HepG2 (cell line): Measurements from ENCODE around the gene KCNJ5. TPM values are rescaled to one million over a fixed set of nuclear protein-coding genes. Genes with fewer than 3 reads are reported as not detected.

ENCODE experiments used
- ATAC-seq: fragments of 200-7000 bp; cut with Tn5 transposase; 3 replicates; pipeline ENCODE4 v1.9.1; 2020; ENCODE audit warnings: mild to moderate bottlenecking, moderate library complexity
- BruUV-seq: library from RNA; stranded (reverse); fragments of 400-500 nt; replicated peaks from 2 replicates; lab custom pipeline; 2021; lab: Mats Ljungman, UMichigan
- CTCF ChIA-PET: fragments of 300-600 bp; formaldehyde crosslinking; extraction: SDS; loops from one replicate; lab custom pipeline; 2021; ENCODE audit warnings: low total read pairs, inconsistent platforms, low intra/inter-chr PET ratio; lab: Yijun Ruan, JAX
- POLR2A ChIA-PET: fragments of 350-600 bp; sonication (Branson Sonifier 250); formaldehyde crosslinking; loops from one replicate; lab custom pipeline; 2020; ENCODE audit warnings: antibody characterized with exemption, inconsistent platforms; lab: Yijun Ruan, JAX
- DNase-seq: peaks from one replicate; pipeline ENCODE4 v3.0.0-alpha.2; 2015; ENCODE audit warnings: low spot score
- FAIRE-seq: peaks from 3 replicates; lab custom pipeline; 2011; peaks lifted over from hg19 to GRCh38; lab: Jason Lieb, UNC
- H2AFZ ChIP-seq: one replicate; pipeline ENCODE4 v1.6.1; 2011; ENCODE audit warnings: low read length, inconsistent platforms
- H3K27ac ChIP-seq: fragments of 300-600 bp; 3 replicates; pipeline ENCODE4 v1.8.0; 2011; ENCODE audit warnings: mixed run types, mild to moderate bottlenecking, mixed read lengths, low read length, inconsistent platforms; ENCODE audit not compliant: insufficient read depth; ENCODE audit errors: extremely low read length
- H3K27me3 ChIP-seq, 2 experiments: fragments of 200-600 bp in 1 of 2; 2 replicates in 1 of 2; 3 replicates in 1 of 2; pipeline versions ENCODE4 v1.6.0 to v1.8.0; 2011; ENCODE audit warnings: low read length in 2 of 2, mild to moderate bottlenecking in 2 of 2, moderate library complexity in 2 of 2, inconsistent platforms in 1 of 2; ENCODE audit not compliant: insufficient read depth in 2 of 2, control insufficient read depth in 1 of 2
- H3K36me3 ChIP-seq, 2 experiments: fragments of 200-600 bp in 1 of 2; replicated peaks in 1 of 2; 2 replicates in 1 of 2; 3 replicates in 1 of 2; pipeline versions ENCODE4 v1.5.1 to v1.8.0; 2011; ENCODE audit warnings: low read length in 2 of 2, inconsistent platforms in 1 of 2; ENCODE audit not compliant: insufficient read depth in 2 of 2, control insufficient read depth in 1 of 2
- H3K4me1 ChIP-seq: 2 replicates; pipeline ENCODE4 v1.5.1; 2012; ENCODE audit warnings: low read length, inconsistent platforms; ENCODE audit not compliant: insufficient read depth
- H3K4me2 ChIP-seq: 2 replicates; pipeline ENCODE4 v1.6.0; 2011; ENCODE audit warnings: low read depth, low read length, inconsistent platforms
- H3K4me3 ChIP-seq, 3 experiments: fragments of 200-600 bp in 1 of 3; sonication (generic), shearing (Covaris generic) in 1 of 3; replicated peaks in 1 of 3; 2 replicates each; pipeline ENCODE4 v1.5.1; 2011 to 2016; ENCODE audit warnings: low read length in 3 of 3, inconsistent platforms in 2 of 3, low read depth in 2 of 3, mild to moderate bottlenecking in 2 of 3, control low read depth in 1 of 3, mixed read lengths in 1 of 3; ENCODE audit not compliant: insufficient read depth in 1 of 3
- H3K79me2 ChIP-seq: one replicate; pipeline ENCODE4 v1.6.1; 2011; ENCODE audit warnings: low read length, inconsistent platforms; ENCODE audit not compliant: insufficient read depth
- H3K9ac ChIP-seq: 2 replicates; pipeline ENCODE4 v1.6.0; 2011; ENCODE audit warnings: mild to moderate bottlenecking, low read depth, low read length, inconsistent platforms; ENCODE audit not compliant: insufficient read depth
- H3K9me3 ChIP-seq: 2 replicates; pipeline ENCODE4 v1.5.1; 2012; ENCODE audit warnings: mild to moderate bottlenecking, low read length
- H4K20me1 ChIP-seq: 2 replicates; pipeline ENCODE4 v1.6.0; 2011; ENCODE audit warnings: inconsistent platforms, mild to moderate bottlenecking, low read length, moderate library complexity; ENCODE audit not compliant: insufficient read depth
- FOXP1 ChIP-seq, 2 experiments: fragments of 450-650 bp in 1 of 2; IDR thresholded peaks; 2 replicates each; pipeline ENCODE4 v1.6.1; 2017 to 2018; ENCODE audit warnings: antibody characterized with exemption in 1 of 2
- KAT2B ChIP-seq: fragments of 150-350 bp; IDR thresholded peaks from 2 replicates; pipeline ENCODE4 v1.6.1; 2014; ENCODE audit warnings: low read depth, low read length, borderline replicate concordance
- ZBTB38 ChIP-seq: sonication (generic); formaldehyde crosslinking; IDR thresholded peaks from 2 replicates; pipeline ENCODE4 v1.5.1; 2020; ENCODE audit warnings: mild to moderate bottlenecking, missing genetic modification reagents
- ZFP90 ChIP-seq: sonication (generic); formaldehyde crosslinking; IDR thresholded peaks from 2 replicates; pipeline ENCODE4 v1.8.0; 2022; ENCODE audit warnings: missing genetic modification reagents, mild to moderate bottlenecking, inconsistent platforms, borderline replicate concordance
- ZNF614 ChIP-seq: IDR thresholded peaks from 2 replicates; pipeline ENCODE4 v1.6.1; 2018; ENCODE audit warnings: missing biosample characterization, missing genetic modification reagents, inconsistent platforms, borderline replicate concordance
- WGBS: methylation state at CpG from one replicate; pipeline ENCODE4 v1.1.6; 2017; ENCODE audit warnings: low lambda C conversion rate; 5-methylcytosine and 5-hydroxymethylcytosine counted together
- in situ Hi-C: cut with HindIII; loops from 2 replicates; pipeline ENCODE4 v1.10.0; 2017; ENCODE audit warnings: low pct_unique_long_range_greater_than_20kb; ENCODE audit not compliant: extremely low pct_ligation_motif_present
- intact Hi-C: fragments of 100-400 bp; cut with micrococcal nuclease; formaldehyde crosslinking; loops from one replicate; pipeline ENCODE4 v1.10.0; 2022; ENCODE audit not compliant: unreplicated experiment
- polyA plus RNA-seq, 8 experiments: library from polyadenylated mRNA; depleted of rRNA in 3 of 8; stranded (reverse) in 7 of 8; unstranded in 1 of 8; fragments of >200 nt; fragmentation: Illumina TruSeq in 4 of 8; extraction: Trizol in 4 of 8; gene quantifications; 2 replicates each; pipeline versions ENCODE4 v1.2.1 to v1.2.3, GENCODE V29; 2011 to 2016; ENCODE audit warnings: low read depth in 4 of 8, missing spikeins in 1 of 8, mixed read lengths in 1 of 8; ENCODE audit not compliant: insufficient read depth in 1 of 8
- total RNA-seq, 5 experiments: library from RNA; depleted of rRNA; stranded (reverse); fragments of >200 nt; fragmentation: Illumina TruSeq; extraction: Trizol; gene quantifications; 2 replicates each; pipeline ENCODE4 v1.2.3, GENCODE V29; 2016; ENCODE audit warnings: low read depth in 1 of 5
- TF ChIP-seq, protein P1 (sequence below): sonication (generic); formaldehyde crosslinking; IDR thresholded peaks from 2 replicates; pipeline ENCODE4 v1.4.0; 2020; ENCODE audit warnings: missing genetic modification reagents, mild to moderate bottlenecking, borderline replicate concordance
- TF ChIP-seq, protein P2 (sequence below): sonication (generic); formaldehyde crosslinking; IDR thresholded peaks from 2 replicates; pipeline ENCODE4 v1.4.0; 2020; ENCODE audit warnings: missing genetic modification reagents
- TF ChIP-seq, protein P3 (sequence below): sonication (generic); formaldehyde crosslinking; conservative IDR thresholded peaks from 2 replicates; pipeline ENCODE4 v1.5.0; 2020; ENCODE audit warnings: missing genetic modification reagents

Gene KCNJ5
- total and polyA plus RNA-seq, 2 of the 13 experiments (the other 11 are each of a cell fraction or from before 2014, with no cell fraction given): not detected

DNA sequence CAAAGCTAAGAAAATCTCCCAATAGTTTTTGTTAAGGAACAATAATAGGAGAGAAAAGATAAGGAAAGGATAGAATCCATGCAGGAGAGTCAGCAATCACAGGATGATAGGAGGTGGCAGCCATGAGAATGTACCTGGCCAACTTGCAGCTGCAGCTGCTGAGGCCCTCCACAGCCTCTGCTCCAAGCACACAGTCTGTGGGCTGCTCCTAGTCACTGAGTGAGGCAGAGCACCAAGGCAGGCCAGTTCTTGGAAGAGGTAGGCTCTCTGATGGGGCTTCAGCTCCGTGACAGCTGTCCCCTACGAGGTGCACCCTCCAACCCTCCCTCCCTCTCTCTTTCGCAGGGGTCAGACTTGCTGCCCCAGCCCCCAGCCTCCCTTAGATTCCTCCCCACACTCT is 18.6 kb upstream of the KCNJ5 start:
- intact Hi-C loops: no loop called here
- Histone ChIP-seq H3K9me3 (no peaks in the 10 kb centered on the region), H3K4me3 (no peak overlapping the region), H3K4me2 (no peak overlapping the region), H3K9ac (no peak overlapping the region), H3K4me1 (0 out of 2 replicates have a peak, but pooled peaks cover 8% of the 10 kb centered on the region), H3K27ac (no peak overlapping the region), H4K20me1 (no peaks in the 10 kb centered on the region), H3K27me3 (peaks cover 6 to 26% of the 10 kb centered on the region in 2 experiments; a peak in 4 of 5 replicates), H3K79me2 (no peaks in the 10 kb centered on the region), H3K36me3 (no peaks in the 10 kb centered on the region), H2AFZ (no peak overlapping the region)
- DNase-seq: no peak
- TF ChIP-seq, protein P1, sequence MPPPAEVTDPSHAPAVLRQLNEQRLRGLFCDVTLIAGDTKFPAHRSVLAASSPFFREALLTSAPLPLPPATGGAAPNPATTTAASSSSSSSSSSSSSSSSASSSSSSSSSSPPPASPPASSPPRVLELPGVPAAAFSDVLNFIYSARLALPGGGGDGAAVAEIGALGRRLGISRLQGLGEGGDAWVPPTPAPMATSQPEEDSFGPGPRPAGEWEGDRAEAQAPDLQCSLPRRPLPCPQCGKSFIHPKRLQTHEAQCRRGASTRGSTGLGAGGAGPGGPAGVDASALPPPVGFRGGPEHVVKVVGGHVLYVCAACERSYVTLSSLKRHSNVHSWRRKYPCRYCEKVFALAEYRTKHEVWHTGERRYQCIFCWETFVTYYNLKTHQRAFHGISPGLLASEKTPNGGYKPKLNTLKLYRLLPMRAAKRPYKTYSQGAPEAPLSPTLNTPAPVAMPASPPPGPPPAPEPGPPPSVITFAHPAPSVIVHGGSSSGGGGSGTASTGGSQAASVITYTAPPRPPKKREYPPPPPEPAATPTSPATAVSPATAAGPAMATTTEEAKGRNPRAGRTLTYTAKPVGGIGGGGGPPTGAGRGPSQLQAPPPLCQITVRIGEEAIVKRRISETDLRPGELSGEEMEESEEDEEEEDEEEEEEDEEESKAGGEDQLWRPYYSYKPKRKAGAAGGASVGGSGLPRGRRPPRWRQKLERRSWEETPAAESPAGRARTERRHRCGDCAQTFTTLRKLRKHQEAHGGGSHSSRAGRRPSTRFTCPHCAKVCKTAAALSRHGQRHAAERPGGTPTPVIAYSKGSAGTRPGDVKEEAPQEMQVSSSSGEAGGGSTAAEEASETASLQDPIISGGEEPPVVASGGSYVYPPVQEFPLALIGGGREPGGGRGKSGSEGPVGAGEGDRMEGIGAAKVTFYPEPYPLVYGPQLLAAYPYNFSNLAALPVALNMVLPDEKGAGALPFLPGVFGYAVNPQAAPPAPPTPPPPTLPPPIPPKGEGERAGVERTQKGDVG (CRISPR knock-in tag): no peak
- TF ChIP-seq, protein P2, sequence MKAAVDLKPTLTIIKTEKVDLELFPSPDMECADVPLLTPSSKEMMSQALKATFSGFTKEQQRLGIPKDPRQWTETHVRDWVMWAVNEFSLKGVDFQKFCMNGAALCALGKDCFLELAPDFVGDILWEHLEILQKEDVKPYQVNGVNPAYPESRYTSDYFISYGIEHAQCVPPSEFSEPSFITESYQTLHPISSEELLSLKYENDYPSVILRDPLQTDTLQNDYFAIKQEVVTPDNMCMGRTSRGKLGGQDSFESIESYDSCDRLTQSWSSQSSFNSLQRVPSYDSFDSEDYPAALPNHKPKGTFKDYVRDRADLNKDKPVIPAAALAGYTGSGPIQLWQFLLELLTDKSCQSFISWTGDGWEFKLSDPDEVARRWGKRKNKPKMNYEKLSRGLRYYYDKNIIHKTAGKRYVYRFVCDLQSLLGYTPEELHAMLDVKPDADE (CRISPR knock-in tag): no peak
- TF ChIP-seq KAT2B: no peak
- no peak for TF ChIP-seq FOXP1 (IDR thresholded peaks at IDR 0.05)
- no peak for TF ChIP-seq FOXP1 (CRISPR knock-in tag; IDR thresholded peaks at IDR 0.05)
- TF ChIP-seq ZNF614 (CRISPR knock-in tag): no peak
- TF ChIP-seq ZBTB38 (CRISPR knock-in tag): no peak
- TF ChIP-seq, protein P3, sequence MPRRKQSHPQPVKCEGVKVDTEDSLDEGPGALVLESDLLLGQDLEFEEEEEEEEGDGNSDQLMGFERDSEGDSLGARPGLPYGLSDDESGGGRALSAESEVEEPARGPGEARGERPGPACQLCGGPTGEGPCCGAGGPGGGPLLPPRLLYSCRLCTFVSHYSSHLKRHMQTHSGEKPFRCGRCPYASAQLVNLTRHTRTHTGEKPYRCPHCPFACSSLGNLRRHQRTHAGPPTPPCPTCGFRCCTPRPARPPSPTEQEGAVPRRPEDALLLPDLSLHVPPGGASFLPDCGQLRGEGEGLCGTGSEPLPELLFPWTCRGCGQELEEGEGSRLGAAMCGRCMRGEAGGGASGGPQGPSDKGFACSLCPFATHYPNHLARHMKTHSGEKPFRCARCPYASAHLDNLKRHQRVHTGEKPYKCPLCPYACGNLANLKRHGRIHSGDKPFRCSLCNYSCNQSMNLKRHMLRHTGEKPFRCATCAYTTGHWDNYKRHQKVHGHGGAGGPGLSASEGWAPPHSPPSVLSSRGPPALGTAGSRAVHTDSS (CRISPR knock-in tag): no peak
- no peak for TF ChIP-seq ZFP90 (CRISPR knock-in tag)
- 0% methylated on average over 3 of the region's 3 CpGs for WGBS
- no peak for ATAC-seq
- no peak for FAIRE-seq
- in situ Hi-C loops: no loop called here
- ChIA-PET CTCF (no interaction called here), POLR2A (no interaction called here)
- BruUV-seq: no TSS peak
